CD4-positive, alpha-beta T cell treated with Interleukin-6 at 100 ng/mL for 8 hours (primary cell): Measurements from ENCODE around the gene PARD6B.
"Not testable (repeated sequence)": the region's sequence is repeated elsewhere in the genome, so short reads cannot be mapped to it uniquely, and the experiment has no call there.

Experiments used
- DNase-seq: peaks from one replicate; pipeline ENCODE4 v3.0.0-alpha.2; 2020; ENCODE audit warnings: mixed read lengths, low spot score

Gene PARD6B

GRCh38 chr20:50746138-50746940 is 15.0 kb downstream of the PARD6B start:
- DNase-seq = no peak

- no peak for DNase-seq
Measured at GRCh38 chr20:50747275-50747674, 15.9 kb downstream of the PARD6B start.

- DNase-seq = no peak
Measured at GRCh38 chr20:50750145-50750671, 18.8 kb downstream of the PARD6B start.

- no peak for DNase-seq
Measured at GRCh38 chr20:50753152-50753551, 21.8 kb downstream of the PARD6B start.

- no peak for DNase-seq
Measured at GRCh38 chr20:50754420-50754819, 23.0 kb downstream of the PARD6B start.

- DNase-seq = no peak
Measured at GRCh38 chr20:50756447-50756846, 25.1 kb downstream of the PARD6B start.

GRCh38 chr20:50758469-50758868 is 27.1 kb downstream of the PARD6B start:
- no peak for DNase-seq

GRCh38 chr20:50758992-50759391 is 27.6 kb downstream of the PARD6B start:
- no peak for DNase-seq

GRCh38 chr20:50759678-50760077 is 28.3 kb downstream of the PARD6B start:
- no peak for DNase-seq

GRCh38 chr20:50762045-50762422 is 30.7 kb downstream of the PARD6B start:
- no peak for DNase-seq

GRCh38 chr20:50762435-50763220 is 31.2 kb downstream of the PARD6B start:
- DNase-seq = no peak

- not testable (repeated sequence) for DNase-seq
Measured at GRCh38 chr20:50763550-50764458, 32.4 kb downstream of the PARD6B start.

- not testable (repeated sequence) for DNase-seq
Measured at GRCh38 chr20:50765251-50765650, 33.9 kb downstream of the PARD6B start.

GRCh38 chr20:50765674-50766073 is 34.3 kb downstream of the PARD6B start:
- no peak for DNase-seq

- DNase-seq = not testable (repeated sequence)
Measured at GRCh38 chr20:50766955-50767809, 35.8 kb downstream of the PARD6B start.

- not testable (repeated sequence) for DNase-seq
Measured at GRCh38 chr20:50768991-50769390, 37.6 kb downstream of the PARD6B start.

GRCh38 chr20:50769551-50770085 is 38.2 kb downstream of the PARD6B start:
- DNase-seq = not testable (repeated sequence)

- DNase-seq = not testable (repeated sequence)
Measured at GRCh38 chr20:50771419-50772080, 40.2 kb downstream of the PARD6B start.

- no peak for DNase-seq
Measured at GRCh38 chr20:50772420-50773185, 41.2 kb downstream of the PARD6B start.
